Activated T-cell treated with anti-CD3 and anti-CD28 coated beads, Interleukin-2, amount 50 U/mL, for 48 hours (primary cell): Measurements from ENCODE around the gene IKZF2.
A peak's percentile ranks its signal among the peaks of the same experiment; 100 is the strongest.
"Not testable (repeated sequence)": the region's sequence is repeated elsewhere in the genome, so short reads cannot be mapped to it uniquely, and the experiment has no call there.

Experiments used
- DNase-seq, 2 experiments: peaks; one replicate each; pipeline ENCODE4 v3.0.0-alpha.2; 2020

IKZF2 gene

GRCh38 chr2:213032607-213033006 is 118.8 kb downstream of the IKZF2 start:
- DNase-seq, result no peak

GRCh38 chr2:213022987-213023386 is 128.4 kb downstream of the IKZF2 start:
- no peak for DNase-seq

GRCh38 chr2:213021971-213022899 is 129.2 kb downstream of the IKZF2 start:
- DNase-seq, result peak; percentile 31 to 42

GRCh38 chr2:213020913-213021312 is 130.5 kb downstream of the IKZF2 start:
- not testable (repeated sequence) for DNase-seq

- DNase-seq, result no peak
Observed at GRCh38 chr2:213020268-213020667, 131.1 kb downstream of the IKZF2 start.

GRCh38 chr2:213019368-213019767 is 132.0 kb downstream of the IKZF2 start:
- no peak for DNase-seq

GRCh38 chr2:213018340-213018901 is 133.0 kb downstream of the IKZF2 start:
- no peak for DNase-seq

- DNase-seq, result no peak
Observed at GRCh38 chr2:213017404-213017803, 134.0 kb downstream of the IKZF2 start.

- no peak for DNase-seq
Observed at GRCh38 chr2:213016984-213017351, 134.4 kb downstream of the IKZF2 start.

- no peak for DNase-seq
Observed at GRCh38 chr2:213016166-213016983, 135.0 kb downstream of the IKZF2 start.

- peak; percentile 55 to 57 for DNase-seq
Observed at GRCh38 chr2:213015387-213016165, 135.8 kb downstream of the IKZF2 start.

- no peak for DNase-seq
Observed at GRCh38 chr2:213013979-213014378, 137.4 kb downstream of the IKZF2 start.

- no peak for DNase-seq
Observed at GRCh38 chr2:213011505-213011904, 139.9 kb downstream of the IKZF2 start.

- no peak for DNase-seq
Observed at GRCh38 chr2:213010106-213010779, 141.2 kb downstream of the IKZF2 start.

GRCh38 chr2:213007290-213007838 is 144.0 kb downstream of the IKZF2 start:
- no peak for DNase-seq

GRCh38 chr2:213004197-213004821 is 147.1 kb downstream of the IKZF2 start:
- no peak for DNase-seq

- DNase-seq, result no peak
Observed at GRCh38 chr2:213002383-213002782, 149.0 kb downstream of the IKZF2 start.

GRCh38 chr2:213001297-213001910 is 150.0 kb downstream of the IKZF2 start:
- DNase-seq, result no peak

- no peak for DNase-seq
Observed at GRCh38 chr2:212998626-212999359, 152.6 kb downstream of the IKZF2 start.

- DNase-seq, result no peak
Observed at GRCh38 chr2:212997526-212998020, 153.8 kb downstream of the IKZF2 start.
